Thyroid gland (tissue), 4 donors: ENCODE results near the gene PCBD2.

Experiments used
- CTCF ChIP-seq, 6 experiments: fragments of 200-600 bp in 3 of 6; fragments of 450-650 bp in 3 of 6; sonication (generic) in 3 of 6; IDR thresholded peaks; one replicate each; pipeline ENCODE4 v1.5.1; 2016 to 2019; ENCODE audit warnings: antibody characterized with exemption in 6 of 6, mild to moderate bottlenecking in 2 of 6, inconsistent platforms in 1 of 6, moderate library complexity in 1 of 6
- POLR2A ChIP-seq, 2 donors: fragments of 450-650 bp; IDR thresholded peaks; one replicate each; pipeline ENCODE4 v1.6.1; 2017; ENCODE audit warnings: antibody characterized with exemption in 2 of 2, mild to moderate bottlenecking in 2 of 2, moderate library complexity in 1 of 2

GRCh38 chr5:134958755-134959154, 53.8 kb downstream of the PCBD2 start:
- TF ChIP-seq POLR2A (IDR thresholded peaks at IDR 0.05) = no peak
- TF ChIP-seq CTCF (IDR thresholded peaks at IDR 0.05) = no peak
